ENCODE data around the gene DGCR2.

Gene DGCR2

DNA sequence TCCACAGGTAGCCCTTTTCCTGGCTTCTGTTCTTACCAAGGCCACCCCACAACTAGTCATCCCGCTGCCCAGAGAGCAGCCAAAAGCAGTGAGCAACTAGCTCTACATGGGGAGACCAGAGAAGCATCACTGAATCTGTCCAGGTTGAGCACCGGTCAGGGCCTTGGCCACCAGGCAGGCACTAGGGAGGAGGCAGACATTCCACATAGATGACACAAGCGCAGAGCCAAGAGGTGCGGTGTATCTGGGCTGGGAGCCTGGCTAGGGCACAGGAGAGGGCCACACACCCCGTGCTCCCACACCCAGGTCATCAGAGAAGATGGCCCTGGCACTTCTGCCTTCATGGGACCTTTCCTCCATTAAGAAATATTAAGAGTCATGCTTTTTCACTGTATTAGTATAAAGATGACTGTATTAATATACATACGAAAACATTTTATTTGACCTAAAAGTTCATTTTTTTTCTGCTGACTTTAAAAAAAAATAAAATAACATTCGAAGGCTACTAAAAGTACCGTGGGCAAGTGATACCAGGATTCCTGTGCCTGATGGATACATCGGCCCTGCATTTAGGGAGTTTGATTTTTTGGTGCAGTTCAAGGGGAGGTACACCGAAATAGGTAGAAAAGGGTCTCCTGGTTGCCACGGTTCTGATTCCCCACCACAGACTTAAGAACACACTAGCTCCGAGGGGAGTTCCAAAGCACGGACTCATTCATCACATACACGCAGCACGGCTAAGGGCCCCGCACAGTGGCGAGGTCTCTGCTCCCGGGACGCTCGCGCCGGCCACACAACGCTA, 1.2 kb downstream of the DGCR2 start:
- Histone ChIP-seq H3K9ac (ENCODE audit: low read length in 5 of 5) (peak overlapping the region; percentile 81 to 90 (median 83)), H3K9me3 (ENCODE audit: control insufficient read depth in 5 of 5, low read length in 5 of 5) (no peaks in the 10 kb centered on the region), H3K4me1 (ENCODE audit: control insufficient read depth in 5 of 5, insufficient read depth in 5 of 5, low read length in 5 of 5) (peaks cover 11 to 66% (median 51%) of the 10 kb centered on the region in 5 donors), H3K36me3 (ENCODE audit: control insufficient read depth in 5 of 5, insufficient read depth in 5 of 5, low read length in 5 of 5) (peaks cover 0 to 4% (median 0%) of the 10 kb centered on the region in 5 donors), H3K27me3 (ENCODE audit: control insufficient read depth in 5 of 5, insufficient read depth in 4 of 5, low read length in 5 of 5) (no peaks in the 10 kb centered on the region), H3K27ac (ENCODE audit: low read depth, low read length) (peak overlapping the region; percentile 62), H3K4me3 (ENCODE audit: low read depth in 1 of 5, low read length in 5 of 5) (peak overlapping the region; percentile 78 to 96 (median 95))

DNA sequence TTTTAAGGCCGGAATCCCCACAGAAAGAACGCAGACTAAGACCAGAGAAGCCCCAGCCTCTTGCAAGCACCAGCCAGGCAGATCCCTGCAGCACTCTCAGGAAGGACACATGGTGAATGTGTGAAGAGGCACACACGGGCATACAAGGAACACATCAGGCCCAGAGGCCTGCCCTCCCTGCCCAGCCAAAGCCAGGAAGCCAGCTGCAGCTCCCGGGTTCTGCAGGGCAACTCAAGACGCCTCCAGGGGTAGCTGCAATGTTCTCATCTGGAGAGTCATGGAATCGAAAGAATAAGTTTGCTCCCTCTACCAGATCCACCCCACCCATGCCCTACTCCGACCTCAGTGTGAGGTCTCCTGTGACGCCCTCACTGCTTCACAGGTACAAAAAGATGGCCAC, 2.3 kb downstream of the DGCR2 start:
- Histone ChIP-seq H3K36me3 (ENCODE audit: control insufficient read depth in 5 of 5, insufficient read depth in 5 of 5, low read length in 5 of 5) (peaks cover 0 to 4% (median 0%) of the 10 kb centered on the region in 5 donors), H3K27ac (ENCODE audit: low read depth, low read length) (no peak overlapping the region), H3K27me3 (ENCODE audit: control insufficient read depth in 5 of 5, insufficient read depth in 4 of 5, low read length in 5 of 5) (no peaks in the 10 kb centered on the region), H3K9ac (ENCODE audit: low read length in 5 of 5) (peak overlapping the region in 1 of 5 donors; percentile 82), H3K4me3 (ENCODE audit: low read depth in 1 of 5, low read length in 5 of 5) (peak overlapping the region in 1 of 5 donors; percentile 78), H3K4me1 (ENCODE audit: control insufficient read depth in 5 of 5, insufficient read depth in 5 of 5, low read length in 5 of 5) (peaks cover 12 to 77% (median 61%) of the 10 kb centered on the region in 5 donors), H3K9me3 (ENCODE audit: control insufficient read depth in 5 of 5, low read length in 5 of 5) (no peaks in the 10 kb centered on the region)

DNA sequence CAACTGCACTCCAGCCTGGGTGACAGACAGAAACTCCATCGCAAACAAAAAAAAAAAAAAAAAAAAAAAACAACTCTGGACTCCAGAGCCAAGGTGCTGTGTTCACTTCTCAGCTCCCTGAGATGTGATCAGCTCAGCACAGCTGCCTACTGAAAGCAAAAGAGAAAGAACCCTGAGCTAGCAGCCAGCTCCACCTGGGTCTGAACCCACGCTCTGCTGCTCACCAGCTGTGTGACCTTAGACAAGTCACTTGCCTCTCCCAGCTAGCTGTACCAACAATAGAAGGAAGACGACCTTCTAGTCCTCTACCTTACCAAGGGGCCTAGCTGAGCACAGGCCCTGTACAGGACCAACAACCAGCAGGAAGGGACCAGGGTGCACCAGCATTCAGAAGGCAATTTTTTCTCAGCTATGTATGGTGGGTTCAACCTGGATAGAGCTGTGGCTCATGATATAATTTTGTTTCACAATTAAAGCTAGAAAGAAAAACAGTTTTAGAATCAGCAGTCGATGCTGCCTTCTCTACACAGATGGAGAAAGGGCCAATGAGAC, 3.8 kb downstream of the DGCR2 start:
- H3K4me1 ChIP-seq (ENCODE audit: control insufficient read depth in 5 of 5, insufficient read depth in 5 of 5, low read length in 5 of 5), result peaks cover 13 to 75% (median 58%) of the 10 kb centered on the region in 5 donors
- no peaks in the 10 kb centered on the region for H3K27me3 ChIP-seq (ENCODE audit: control insufficient read depth in 5 of 5, insufficient read depth in 4 of 5, low read length in 5 of 5)
- peaks cover 0 to 4% (median 0%) of the 10 kb centered on the region in 5 donors for H3K36me3 ChIP-seq (ENCODE audit: control insufficient read depth in 5 of 5, insufficient read depth in 5 of 5, low read length in 5 of 5)
- H3K27ac ChIP-seq (ENCODE audit: low read depth, low read length), result no peak overlapping the region
- peak overlapping the region in 1 of 5 donors; percentile 1 for H3K9ac ChIP-seq (ENCODE audit: low read length in 5 of 5)
- no peak overlapping the region for H3K4me3 ChIP-seq (ENCODE audit: low read depth in 1 of 5, low read length in 5 of 5)
- H3K9me3 ChIP-seq (ENCODE audit: control insufficient read depth in 5 of 5, low read length in 5 of 5), result no peaks in the 10 kb centered on the region

DNA sequence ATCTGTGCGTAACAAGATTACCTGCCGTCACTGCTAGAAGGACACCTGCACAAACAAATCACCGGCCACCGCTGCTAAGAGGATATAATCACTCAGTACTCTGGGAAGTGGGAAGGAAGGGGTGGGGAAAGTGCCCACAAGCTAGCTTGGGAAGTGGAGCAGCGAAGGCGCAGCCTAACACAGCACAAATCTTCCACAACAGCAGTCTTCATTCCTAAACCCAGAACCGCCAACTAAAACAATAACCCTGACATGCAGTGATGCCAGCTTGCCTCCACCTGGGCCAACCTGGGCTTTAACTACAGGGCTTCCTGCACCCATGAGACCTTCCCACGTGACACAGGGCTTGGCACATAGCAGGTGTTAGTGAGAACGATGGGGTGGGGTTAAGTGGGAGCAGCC, 5.1 kb downstream of the DGCR2 start:
- Histone ChIP-seq H3K27ac (ENCODE audit: low read depth, low read length) (no peak overlapping the region), H3K9ac (ENCODE audit: low read length in 5 of 5) (no peak overlapping the region), H3K27me3 (ENCODE audit: control insufficient read depth in 5 of 5, insufficient read depth in 4 of 5, low read length in 5 of 5) (no peaks in the 10 kb centered on the region), H3K4me1 (ENCODE audit: control insufficient read depth in 5 of 5, insufficient read depth in 5 of 5, low read length in 5 of 5) (peaks cover 13 to 69% (median 52%) of the 10 kb centered on the region in 5 donors), H3K9me3 (ENCODE audit: control insufficient read depth in 5 of 5, low read length in 5 of 5) (no peaks in the 10 kb centered on the region), H3K4me3 (ENCODE audit: low read depth in 1 of 5, low read length in 5 of 5) (no peak overlapping the region), H3K36me3 (ENCODE audit: control insufficient read depth in 5 of 5, insufficient read depth in 5 of 5, low read length in 5 of 5) (peaks cover 0 to 4% (median 0%) of the 10 kb centered on the region in 5 donors)

DNA sequence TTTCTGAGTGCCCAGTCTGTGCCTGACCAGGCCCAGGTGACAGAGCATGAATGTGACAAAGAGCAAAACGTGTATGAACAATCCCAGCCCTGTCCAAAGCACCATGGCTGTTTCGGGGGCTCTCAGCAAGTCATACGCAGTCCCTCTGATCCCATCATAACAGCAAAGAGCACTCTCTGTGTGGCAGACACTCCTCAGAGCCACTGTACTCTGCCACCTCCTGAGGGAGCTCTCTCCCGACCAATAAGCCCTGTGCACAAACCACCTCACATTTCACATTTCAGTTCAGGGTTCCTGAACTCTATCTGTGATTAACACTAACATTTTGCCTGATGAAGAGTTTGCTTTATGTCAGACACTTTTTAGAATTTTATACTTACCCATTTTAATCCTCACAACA, 6.6 kb downstream of the DGCR2 start:
- peaks cover 0 to 4% (median 0%) of the 10 kb centered on the region in 5 donors for H3K36me3 ChIP-seq (ENCODE audit: control insufficient read depth in 5 of 5, insufficient read depth in 5 of 5, low read length in 5 of 5)
- H3K4me3 ChIP-seq (ENCODE audit: low read depth in 1 of 5, low read length in 5 of 5), result no peak overlapping the region
- H3K9ac ChIP-seq (ENCODE audit: low read length in 5 of 5), result no peak overlapping the region
- H3K27me3 ChIP-seq (ENCODE audit: control insufficient read depth in 5 of 5, insufficient read depth in 4 of 5, low read length in 5 of 5), result no peaks in the 10 kb centered on the region
- H3K4me1 ChIP-seq (ENCODE audit: control insufficient read depth in 5 of 5, insufficient read depth in 5 of 5, low read length in 5 of 5), result peaks cover 11 to 57% (median 41%) of the 10 kb centered on the region in 5 donors
- H3K9me3 ChIP-seq (ENCODE audit: control insufficient read depth in 5 of 5, low read length in 5 of 5), result no peaks in the 10 kb centered on the region
- H3K27ac ChIP-seq (ENCODE audit: low read depth, low read length), result no peak overlapping the region

DNA sequence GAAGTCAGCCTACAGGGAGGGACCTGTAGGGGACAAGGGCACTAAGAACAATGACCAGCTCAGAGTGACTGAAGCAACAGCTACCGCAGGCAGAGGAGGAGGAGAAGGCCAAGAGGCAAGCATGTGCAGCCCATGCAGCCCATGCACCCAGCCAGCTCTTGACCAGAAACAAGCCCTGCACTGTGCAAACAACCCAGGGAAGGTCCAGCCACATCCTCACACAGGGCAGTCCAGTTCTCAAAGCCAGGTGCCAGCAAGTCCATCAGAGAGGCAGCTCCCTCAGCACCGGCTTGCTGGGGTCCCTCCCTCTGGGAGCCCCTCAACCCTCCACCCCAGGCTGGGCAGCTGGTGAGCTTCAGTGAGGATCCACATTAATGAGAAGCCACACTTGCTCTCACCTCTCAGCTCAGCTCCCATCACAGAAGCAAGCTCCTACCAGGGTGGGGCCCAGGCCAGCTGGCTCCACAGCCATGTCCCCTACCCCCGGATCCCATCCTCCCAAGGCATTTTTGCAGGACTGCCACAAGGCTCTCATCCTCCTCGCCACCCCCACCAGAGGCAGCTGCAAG, 7.1 kb downstream of the DGCR2 start:
- no peak overlapping the region for H3K27ac ChIP-seq (ENCODE audit: low read depth, low read length)

DNA sequence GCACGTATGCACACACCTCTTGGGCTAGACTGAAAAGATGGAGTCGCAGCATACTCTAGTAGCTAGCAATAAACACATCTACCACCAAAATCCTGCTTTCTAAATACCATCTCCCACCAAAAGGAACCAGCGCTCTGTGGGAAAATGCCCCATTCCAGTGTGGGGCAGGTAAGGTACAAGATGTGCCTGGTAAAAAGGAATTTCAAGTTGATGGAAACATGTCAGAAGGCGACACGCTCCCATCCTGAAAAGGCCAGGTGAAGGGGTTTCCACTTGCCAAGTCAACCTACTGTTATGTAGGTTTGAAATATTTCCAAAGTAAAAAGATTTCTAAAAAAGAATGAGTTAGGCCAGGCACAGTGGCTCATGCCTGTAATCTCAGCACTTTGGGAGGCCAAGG, 8.8 kb downstream of the DGCR2 start:
- H3K4me1 ChIP-seq (ENCODE audit: control insufficient read depth in 5 of 5, insufficient read depth in 5 of 5, low read length in 5 of 5), result peaks cover 7 to 50% (median 37%) of the 10 kb centered on the region in 5 donors
- no peaks in the 10 kb centered on the region for H3K9me3 ChIP-seq (ENCODE audit: control insufficient read depth in 5 of 5, low read length in 5 of 5)
- no peaks in the 10 kb centered on the region for H3K27me3 ChIP-seq (ENCODE audit: control insufficient read depth in 5 of 5, insufficient read depth in 4 of 5, low read length in 5 of 5)
- H3K36me3 ChIP-seq (ENCODE audit: control insufficient read depth in 5 of 5, insufficient read depth in 5 of 5, low read length in 5 of 5), result peaks cover 0 to 1% (median 0%) of the 10 kb centered on the region in 5 donors
- no peak overlapping the region for H3K27ac ChIP-seq (ENCODE audit: low read depth, low read length)
- H3K4me3 ChIP-seq (ENCODE audit: low read depth in 1 of 5, low read length in 5 of 5), result no peak overlapping the region
- H3K9ac ChIP-seq (ENCODE audit: low read length in 5 of 5), result no peak overlapping the region

More for the DNA sequence above, 7.1 kb downstream of the DGCR2 start:
- Histone ChIP-seq H3K4me3 (ENCODE audit: low read depth in 1 of 5, low read length in 5 of 5) (no peak overlapping the region), H3K9ac (ENCODE audit: low read length in 5 of 5) (no peak overlapping the region), H3K27me3 (ENCODE audit: control insufficient read depth in 5 of 5, insufficient read depth in 4 of 5, low read length in 5 of 5) (no peaks in the 10 kb centered on the region), H3K9me3 (ENCODE audit: control insufficient read depth in 5 of 5, low read length in 5 of 5) (no peaks in the 10 kb centered on the region), H3K36me3 (ENCODE audit: control insufficient read depth in 5 of 5, insufficient read depth in 5 of 5, low read length in 5 of 5) (peaks cover 0 to 4% (median 0%) of the 10 kb centered on the region in 5 donors), H3K4me1 (ENCODE audit: control insufficient read depth in 5 of 5, insufficient read depth in 5 of 5, low read length in 5 of 5) (peaks cover 9 to 54% (median 38%) of the 10 kb centered on the region in 5 donors)

DNA sequence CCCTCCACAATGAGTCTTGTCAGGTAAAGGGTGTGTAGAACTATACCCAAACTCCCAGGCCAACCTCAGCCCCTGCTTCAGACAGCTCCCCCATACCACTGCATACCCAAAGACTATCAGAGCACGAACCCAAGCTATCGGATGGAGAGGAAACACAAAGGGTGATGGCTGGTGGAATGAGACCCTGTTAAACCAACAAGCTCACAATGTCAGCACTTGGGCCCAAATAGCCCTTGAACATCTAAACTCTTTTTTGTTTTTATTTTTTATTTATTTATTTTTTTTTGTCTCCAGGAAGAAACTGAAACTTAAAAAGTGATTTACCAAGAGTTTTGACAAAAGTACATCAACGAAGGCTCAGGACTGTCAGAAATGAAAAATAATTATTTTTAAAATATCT, 10.6 kb downstream of the DGCR2 start:
- Histone ChIP-seq H3K9ac (ENCODE audit: low read length in 5 of 5) (no peak overlapping the region), H3K36me3 (ENCODE audit: control insufficient read depth in 5 of 5, insufficient read depth in 5 of 5, low read length in 5 of 5) (no peaks in the 10 kb centered on the region), H3K27ac (ENCODE audit: low read depth, low read length) (no peak overlapping the region), H3K4me3 (ENCODE audit: low read depth in 1 of 5, low read length in 5 of 5) (no peak overlapping the region), H3K9me3 (ENCODE audit: control insufficient read depth in 5 of 5, low read length in 5 of 5) (no peaks in the 10 kb centered on the region), H3K27me3 (ENCODE audit: control insufficient read depth in 5 of 5, insufficient read depth in 4 of 5, low read length in 5 of 5) (no peaks in the 10 kb centered on the region), H3K4me1 (ENCODE audit: control insufficient read depth in 5 of 5, insufficient read depth in 5 of 5, low read length in 5 of 5) (peaks cover 7 to 40% (median 38%) of the 10 kb centered on the region in 5 donors)

DNA sequence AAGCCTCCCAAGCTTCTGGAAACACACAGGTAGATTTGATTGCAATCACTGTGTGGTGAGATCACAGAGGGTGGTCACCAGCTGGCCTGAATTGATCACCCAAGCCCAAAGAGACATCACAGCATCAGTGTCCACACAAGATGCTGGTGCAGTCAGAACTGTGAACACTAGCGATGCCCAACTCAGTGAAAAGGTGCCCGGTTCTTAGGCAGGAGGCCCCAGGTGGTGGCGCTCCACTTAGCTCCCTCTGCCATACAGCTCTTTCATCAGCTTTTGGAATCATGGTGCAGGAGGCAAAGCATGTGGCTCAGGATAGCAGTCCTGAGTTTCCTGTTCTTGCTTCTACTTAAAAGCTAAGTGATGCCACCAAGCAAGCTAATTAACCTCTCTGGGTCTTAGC, 11.1 kb downstream of the DGCR2 start:
- H3K9ac ChIP-seq (ENCODE audit: low read length in 5 of 5), result no peak overlapping the region
- H3K36me3 ChIP-seq (ENCODE audit: control insufficient read depth in 5 of 5, insufficient read depth in 5 of 5, low read length in 5 of 5), result no peaks in the 10 kb centered on the region
- H3K27me3 ChIP-seq (ENCODE audit: control insufficient read depth in 5 of 5, insufficient read depth in 4 of 5, low read length in 5 of 5), result no peaks in the 10 kb centered on the region
- no peak overlapping the region for H3K4me3 ChIP-seq (ENCODE audit: low read depth in 1 of 5, low read length in 5 of 5)
- no peak overlapping the region for H3K27ac ChIP-seq (ENCODE audit: low read depth, low read length)
- no peaks in the 10 kb centered on the region for H3K9me3 ChIP-seq (ENCODE audit: control insufficient read depth in 5 of 5, low read length in 5 of 5)
- H3K4me1 ChIP-seq (ENCODE audit: control insufficient read depth in 5 of 5, insufficient read depth in 5 of 5, low read length in 5 of 5), result peaks cover 12 to 41% (median 41%) of the 10 kb centered on the region in 5 donors

DNA sequence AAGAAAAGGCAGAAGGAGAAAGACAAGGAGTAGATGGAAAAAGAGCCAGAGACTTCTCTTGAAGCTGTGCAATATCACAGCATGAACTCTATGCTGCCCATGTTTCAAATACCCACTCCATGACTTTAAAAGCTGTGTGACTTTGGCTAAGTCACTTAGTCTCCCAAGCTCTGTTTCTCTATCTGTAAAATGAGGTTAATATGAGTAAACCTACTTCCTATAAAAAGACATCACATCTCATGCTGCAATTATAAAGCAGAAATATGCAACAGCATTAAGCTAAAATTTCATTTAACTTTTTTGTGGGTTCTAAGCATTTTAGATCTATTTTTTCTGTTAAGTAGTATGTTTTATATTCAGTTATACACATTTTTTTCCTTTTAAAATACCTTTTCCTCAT, 11.6 kb downstream of the DGCR2 start:
- Histone ChIP-seq H3K36me3 (ENCODE audit: control insufficient read depth in 5 of 5, insufficient read depth in 5 of 5, low read length in 5 of 5) (no peaks in the 10 kb centered on the region), H3K4me1 (ENCODE audit: control insufficient read depth in 5 of 5, insufficient read depth in 5 of 5, low read length in 5 of 5) (peaks cover 16 to 43% (median 41%) of the 10 kb centered on the region in 5 donors), H3K27ac (ENCODE audit: low read depth, low read length) (no peak overlapping the region), H3K4me3 (ENCODE audit: low read depth in 1 of 5, low read length in 5 of 5) (no peak overlapping the region), H3K27me3 (ENCODE audit: control insufficient read depth in 5 of 5, insufficient read depth in 4 of 5, low read length in 5 of 5) (no peaks in the 10 kb centered on the region), H3K9ac (ENCODE audit: low read length in 5 of 5) (no peak overlapping the region), H3K9me3 (ENCODE audit: control insufficient read depth in 5 of 5, low read length in 5 of 5) (no peaks in the 10 kb centered on the region)

All from subcutaneous abdominal adipose tissue (tissue), 5 donors.